ENCODE results near the gene MTMR10.

MTMR10 gene

DNA sequence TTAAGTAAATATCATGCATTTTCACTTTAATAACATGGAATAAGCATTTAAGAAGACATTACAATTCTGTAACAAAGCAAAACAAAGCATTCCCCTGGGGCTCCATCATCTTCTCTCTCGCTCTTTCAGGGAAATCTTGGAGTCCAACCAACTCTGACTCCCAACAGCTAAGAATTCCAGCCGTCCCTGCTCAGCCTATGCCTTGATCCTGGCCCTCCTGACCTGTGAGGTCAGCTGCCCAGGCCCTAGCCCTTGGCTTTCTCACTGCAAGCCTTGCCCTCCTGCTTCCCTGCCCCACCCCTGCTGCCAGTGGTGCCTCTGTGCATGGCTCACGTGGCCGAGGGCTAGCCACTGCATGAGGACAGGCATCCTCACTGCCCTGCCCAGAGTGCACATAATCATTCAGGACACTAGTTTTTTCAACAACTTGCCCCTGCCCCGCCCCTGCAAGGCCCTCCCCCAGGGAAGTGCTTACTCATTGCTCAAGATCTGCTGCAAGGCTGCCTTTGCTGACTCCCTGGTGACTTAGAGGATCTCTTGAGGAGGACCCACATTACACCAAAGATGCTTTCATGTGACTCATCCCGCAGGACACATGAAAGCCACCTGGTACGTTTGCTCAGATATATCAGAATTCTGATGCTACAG, 37.6 kb downstream of the MTMR10 start:
- DNase-seq, result no peak

DNA sequence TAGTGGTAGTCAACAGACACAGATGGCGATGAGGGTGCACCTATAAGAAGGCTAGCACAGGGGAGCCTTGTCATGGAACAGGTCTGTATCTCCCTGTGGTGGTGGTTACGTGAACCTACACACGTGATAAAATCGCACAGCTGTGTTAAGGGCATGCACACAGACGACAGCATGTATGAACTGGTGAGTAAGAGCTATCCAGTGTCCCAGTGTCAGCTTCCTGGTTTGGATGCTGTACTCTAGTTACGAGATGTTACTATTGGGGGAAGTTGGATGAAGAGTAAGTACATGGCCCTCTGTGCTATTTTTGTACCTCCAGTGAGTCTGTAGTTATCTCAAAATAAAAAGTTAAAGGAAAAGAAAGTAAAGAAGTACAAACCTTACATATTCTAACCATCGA, 38.2 kb downstream of the MTMR10 start:
- no peak for DNase-seq

DNA sequence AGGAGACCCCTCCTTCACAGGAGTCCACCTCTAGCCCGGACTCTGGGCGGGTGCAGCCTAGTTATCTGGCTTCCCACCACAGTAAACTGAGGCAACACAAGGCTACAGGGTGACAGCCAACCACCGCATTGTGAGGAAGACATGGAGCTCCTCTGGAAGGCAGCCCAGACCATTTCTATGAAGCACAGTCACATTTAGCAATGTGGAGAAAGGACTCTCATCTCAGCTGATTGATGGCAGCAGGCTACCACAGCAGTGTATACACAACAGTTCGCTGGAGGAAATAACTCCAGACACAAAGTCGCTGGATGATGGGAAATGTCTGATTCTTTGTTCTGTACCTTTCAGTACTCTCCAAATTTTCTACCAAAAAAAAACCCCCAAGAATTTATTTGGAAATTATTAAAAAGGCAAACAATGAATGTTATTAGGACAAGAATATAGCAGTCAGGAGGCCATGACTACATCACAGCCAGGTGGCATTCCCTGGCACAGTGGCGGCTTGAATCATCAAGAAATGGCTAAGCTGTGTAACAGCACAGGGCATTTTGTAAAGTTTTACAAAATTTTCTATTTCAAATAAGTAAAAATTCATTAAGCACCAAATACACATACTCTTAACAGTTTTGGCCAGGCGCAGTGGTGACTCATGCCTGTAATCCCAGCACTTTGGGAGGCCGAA, 47.6 kb downstream of the MTMR10 start:
- no peak for DNase-seq

DNA sequence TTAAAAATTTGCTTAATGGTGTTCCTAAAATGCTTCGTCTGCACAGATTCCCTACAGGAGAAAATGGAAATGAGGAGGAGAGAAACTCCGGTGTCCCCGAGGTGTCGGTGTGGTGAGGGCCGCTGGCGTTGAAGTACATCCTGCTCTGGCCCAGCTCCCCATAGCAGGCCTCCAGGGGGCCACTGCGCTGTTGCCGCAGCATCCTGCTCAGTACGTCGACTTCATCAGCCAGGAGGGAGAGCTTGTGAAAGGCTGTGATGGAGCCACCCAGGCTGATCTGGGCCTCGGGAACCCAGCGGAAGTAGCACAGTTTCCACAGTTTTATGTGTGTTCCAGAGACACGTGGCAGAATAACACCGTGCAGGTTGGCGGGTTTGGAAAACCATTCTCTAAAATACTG, 49.9 kb downstream of the MTMR10 start:
- no peak for DNase-seq

DNA sequence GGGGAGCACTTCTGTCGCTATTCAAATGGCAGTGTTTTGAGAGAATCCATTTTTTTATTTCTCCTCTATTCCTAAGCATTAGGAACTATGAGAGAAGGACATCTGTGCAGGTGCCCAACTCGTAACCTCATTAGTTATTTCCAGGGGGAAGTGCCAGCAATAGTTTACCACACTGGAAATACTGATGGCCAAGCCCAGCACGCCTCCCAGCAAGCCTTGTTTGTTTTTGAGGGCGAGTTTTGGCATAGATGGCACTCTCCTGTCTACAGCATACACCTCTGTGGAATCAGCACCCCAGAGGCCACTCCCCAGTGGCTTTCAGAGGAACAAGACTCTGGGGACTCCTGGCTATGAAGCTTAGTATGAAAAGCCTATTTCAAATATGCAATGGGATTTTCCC, 51.1 kb downstream of the MTMR10 start:
- DNase-seq, result no peak

DNA sequence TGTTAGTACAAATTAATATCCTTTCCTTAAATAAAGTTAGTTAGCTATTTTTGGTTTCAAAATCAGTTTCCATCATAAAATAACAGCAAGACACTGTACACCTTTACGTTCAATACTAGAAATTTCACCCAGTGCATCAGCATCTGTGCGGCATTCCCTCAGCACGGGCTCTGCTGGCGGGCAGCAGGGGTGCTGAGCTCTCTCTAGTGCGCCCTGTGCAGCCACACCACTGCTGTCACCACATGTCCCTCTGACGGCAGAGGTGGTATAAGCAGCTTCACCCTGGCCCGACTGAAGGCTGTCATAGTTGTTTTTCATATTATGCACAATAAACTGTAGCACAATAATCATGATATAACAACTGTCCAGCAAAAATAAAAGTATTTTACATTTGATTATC, 52.3 kb downstream of the MTMR10 start:
- no peak for DNase-seq

DNA sequence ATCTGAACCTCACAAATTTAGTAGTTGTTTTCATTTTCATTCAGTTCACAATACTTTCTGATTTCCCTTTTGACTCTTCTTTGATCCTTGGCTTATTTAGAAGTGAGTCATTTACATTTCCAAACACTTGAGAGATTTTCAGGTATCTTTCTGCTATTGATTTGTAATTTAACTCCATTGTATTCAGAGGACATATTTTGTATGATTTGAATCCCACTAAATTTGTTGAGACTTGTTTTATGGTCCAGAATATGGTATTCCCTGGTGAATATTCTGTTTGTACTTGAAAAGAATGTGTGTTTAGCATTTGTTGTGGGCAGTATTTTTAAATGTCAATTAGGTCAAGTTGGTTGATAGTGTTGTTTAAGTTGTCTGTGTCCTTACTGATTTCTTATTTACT, 58.1 kb downstream of the MTMR10 start:
- no peak for DNase-seq

DNA sequence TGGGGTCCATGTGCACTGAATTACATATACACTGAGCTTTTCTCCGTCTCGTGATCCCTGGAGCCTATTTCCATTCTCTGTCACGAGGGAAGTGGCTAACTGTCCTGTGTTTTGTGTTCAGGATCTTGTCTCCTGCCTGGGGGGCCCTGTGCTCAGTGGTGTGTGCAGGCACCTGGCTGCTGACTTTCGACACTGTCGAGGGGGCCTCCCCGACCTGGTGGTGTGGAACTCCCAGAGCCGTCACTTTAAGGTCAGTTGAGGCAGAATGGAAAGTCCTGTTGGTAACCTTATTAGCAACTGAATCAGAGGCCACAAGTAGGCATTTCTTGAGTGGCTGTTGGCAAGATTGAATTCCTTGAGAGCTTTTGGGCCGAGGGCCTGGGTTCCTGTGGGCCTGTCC, 61.0 kb downstream of the MTMR10 start:
- no peak for DNase-seq

DNA sequence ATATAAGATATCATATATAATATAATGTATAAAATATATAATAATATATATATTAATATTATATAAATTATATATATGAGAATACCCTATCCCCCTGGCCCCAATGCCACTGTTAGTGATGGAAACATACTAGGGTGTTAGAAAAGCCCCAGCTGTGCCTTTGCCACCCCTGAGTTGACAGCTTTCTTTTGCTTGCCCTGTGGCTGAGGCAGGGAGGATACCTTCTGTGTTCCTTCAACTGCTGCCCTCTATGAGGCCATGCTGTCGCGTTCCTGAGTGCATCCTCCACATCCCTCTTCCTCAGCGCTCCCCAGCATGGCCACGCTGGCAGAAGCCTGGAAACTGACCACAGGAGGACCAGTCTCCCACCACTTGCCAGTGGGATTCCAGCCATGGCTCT, 61.4 kb downstream of the MTMR10 start:
- DNase-seq, result no peak

DNA sequence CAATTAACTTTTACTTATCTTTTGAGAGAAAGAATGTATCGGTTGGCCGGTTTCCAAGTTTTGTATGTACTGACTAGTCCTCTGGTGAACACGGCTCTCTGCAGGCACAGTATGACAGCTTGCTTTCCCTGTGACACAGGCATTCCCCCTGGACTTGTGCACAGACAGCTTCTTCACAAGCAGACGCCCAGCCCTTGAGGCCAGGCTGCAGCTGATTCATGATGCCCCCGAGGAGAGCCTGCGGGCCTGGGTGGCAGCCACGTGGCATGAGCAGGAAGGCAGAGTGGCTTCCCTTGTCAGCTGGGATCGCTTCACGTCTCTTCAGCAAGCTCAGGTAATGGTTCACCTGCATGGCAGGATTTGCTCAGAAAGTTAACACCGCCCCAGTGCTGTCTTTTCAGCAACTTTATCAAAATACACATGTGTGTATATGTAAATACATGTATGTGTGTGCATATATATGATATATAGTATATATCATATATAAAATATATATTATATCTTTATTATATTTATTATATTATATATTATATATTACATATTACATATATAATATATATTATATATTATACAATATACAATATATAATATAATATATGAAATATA, 62.3 kb downstream of the MTMR10 start:
- no peak for DNase-seq

DNA sequence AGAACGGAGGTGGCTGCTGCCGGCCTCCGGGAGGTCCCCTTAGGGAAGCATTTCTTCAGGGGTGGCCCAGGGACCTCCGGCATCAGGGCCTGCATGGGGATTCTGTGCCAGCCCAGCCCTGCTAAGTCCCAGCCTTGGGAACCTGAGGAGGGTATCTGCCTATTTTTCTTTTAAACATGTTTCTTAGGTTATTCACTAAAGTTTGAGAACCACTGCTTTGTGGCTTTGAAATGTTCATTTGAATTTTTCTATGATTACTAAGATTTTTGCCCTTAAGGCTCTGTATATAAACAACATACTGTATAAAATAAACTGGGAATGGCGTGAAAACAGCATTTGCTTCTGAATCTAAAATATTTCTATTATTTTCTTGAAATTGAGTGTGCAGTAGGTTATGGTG, 63.4 kb downstream of the MTMR10 start:
- DNase-seq, result no peak

DNA sequence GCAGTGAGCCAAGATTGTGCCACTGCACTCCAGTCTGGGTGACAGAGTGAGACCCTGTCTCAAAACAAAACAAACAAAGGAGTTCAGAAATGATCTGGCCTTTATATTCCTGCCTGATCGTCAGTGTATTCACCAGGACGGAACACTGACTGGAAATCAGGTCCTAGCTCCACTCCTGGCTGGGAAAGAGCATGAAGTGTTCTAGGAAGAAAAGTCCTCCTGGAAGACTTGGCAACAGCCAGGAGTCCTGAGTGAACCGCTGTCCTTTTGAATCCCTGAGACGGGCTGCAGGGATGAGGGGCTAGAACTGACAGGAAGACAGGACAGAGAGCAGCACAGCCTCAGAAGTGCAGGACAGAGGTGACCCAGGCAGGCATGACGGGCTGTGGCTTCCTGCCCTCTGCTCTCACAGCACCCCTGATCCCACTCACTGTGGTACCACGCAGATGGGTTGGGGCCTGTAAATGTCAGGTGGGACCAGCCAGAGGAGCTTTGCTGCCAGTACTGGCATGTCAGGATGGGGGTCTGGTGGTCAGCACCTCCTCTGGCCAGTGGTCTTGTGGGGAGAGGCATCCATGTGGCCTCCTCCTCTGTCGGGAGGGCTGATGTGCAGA, 64.2 kb downstream of the MTMR10 start:
- no peak for DNase-seq

DNA sequence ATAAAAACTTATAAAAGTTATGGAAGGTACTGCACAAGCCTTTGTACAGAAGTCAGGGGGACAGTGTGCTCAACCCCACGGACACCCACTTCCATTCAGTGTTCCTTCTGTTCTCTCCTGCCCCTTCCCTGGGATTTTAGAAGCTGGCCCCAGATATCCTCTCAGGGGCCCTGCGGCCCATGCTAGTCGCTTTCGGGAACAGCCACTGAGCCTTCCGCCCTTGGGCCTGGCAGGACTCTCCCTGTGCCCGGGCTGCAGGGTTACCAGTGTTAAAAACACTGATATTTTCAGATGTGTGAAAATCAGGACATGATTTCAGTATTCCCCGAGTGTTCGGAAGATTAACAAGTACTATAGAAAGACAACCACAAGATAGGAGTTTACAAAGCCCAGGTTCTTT, 65.3 kb downstream of the MTMR10 start:
- DNase-seq, result no peak

DNA sequence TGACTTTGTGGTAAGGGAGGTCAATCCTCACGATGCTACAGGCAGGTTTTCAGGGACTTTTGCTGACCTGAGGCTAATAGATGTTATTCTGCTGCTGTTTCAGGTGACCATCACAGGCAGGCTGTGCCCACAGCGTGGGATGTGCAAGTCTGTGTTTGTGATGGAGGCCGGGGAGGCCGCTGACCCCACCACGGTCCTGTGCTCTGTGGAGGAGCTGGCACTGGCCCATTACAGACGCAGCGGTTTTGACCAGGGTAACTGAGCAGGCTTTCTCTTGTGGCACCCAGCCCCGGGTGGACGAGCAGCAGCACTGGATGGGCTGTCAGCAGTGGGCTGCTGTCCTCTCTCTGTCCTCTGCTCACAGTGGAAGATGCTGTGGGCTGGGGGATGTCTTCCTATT, 65.7 kb downstream of the MTMR10 start:
- no peak for DNase-seq

DNA sequence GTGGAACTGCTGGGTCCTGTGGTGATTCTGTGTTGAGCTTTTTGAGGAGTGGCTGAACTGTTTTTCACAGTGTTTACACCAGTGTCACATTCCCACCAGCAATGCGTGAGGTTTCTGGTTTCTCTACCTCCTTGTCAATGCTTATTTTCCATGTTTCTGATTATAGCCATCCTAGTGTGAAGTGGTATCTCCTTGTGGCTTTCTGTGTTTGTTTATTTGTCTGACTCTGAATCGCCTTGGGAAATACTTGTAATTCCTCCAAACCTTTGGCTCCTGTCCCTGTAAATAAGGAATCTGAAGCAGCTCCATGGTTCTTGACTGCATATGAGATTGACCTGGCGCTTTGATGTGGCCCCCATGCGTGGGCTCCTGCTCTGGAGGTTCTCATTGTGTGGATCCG, 67.1 kb downstream of the MTMR10 start:
- DNase-seq, result no peak

DNA sequence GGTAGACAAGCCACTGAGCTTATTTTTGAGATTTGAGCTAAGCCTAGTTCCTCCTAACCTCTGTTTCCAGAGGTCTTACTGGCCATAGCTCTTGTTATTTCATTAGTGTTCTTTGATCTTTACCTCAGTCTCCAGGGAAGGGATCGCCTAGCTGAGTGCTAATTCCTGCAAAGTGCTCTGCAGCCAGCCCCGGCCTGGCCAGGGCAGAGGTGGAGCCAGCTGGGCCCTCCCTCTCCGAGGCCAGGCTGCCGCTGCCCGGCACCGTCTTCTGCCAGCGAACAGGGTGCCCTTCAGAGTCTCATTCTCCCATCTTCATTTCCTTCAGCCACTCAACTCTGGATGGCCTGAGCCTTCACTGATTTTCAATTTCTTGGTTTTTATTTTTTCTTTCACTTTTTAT, 68.0 kb downstream of the MTMR10 start:
- DNase-seq, result no peak

DNA sequence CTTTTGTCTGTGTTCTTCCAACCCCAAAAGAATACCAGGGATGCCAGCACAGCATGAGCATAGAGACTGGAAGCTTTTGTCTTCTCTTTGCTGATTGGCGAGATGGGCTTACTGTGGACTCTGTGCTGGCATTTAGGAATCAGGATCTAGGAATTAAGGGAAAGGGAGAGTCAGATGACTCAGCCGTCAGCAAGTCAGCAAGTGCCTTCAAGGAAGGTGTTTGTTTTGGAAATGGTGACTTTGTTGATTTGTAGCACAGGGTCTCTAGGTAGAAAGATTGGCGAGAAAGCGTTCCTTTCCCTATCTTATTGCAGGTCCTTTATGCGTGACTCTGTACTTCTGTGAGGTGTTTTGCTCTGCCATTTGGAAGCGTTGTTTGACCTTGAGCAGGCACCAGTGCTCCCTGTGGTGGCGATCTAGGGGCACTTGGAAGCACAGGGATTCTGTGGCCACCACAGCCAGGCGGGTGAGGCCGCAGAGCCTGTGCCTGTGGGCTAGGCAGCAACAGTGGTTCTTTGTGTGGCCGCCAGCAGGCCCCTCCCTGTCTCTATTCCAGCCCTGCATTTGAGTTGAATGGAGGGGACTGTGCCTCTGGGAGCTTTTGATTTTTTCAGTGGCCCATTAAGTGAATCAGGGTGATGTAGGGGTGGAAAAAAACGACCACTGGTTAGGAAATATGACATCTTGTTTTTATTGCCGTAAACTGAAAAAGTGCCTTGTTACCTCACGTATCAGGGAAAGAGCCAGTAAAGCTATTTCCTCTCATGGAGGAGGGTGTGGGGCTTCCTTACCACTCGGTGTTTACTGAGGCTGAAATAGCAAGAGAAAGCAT, 68.7 kb downstream of the MTMR10 start:
- no peak for DNase-seq

DNA sequence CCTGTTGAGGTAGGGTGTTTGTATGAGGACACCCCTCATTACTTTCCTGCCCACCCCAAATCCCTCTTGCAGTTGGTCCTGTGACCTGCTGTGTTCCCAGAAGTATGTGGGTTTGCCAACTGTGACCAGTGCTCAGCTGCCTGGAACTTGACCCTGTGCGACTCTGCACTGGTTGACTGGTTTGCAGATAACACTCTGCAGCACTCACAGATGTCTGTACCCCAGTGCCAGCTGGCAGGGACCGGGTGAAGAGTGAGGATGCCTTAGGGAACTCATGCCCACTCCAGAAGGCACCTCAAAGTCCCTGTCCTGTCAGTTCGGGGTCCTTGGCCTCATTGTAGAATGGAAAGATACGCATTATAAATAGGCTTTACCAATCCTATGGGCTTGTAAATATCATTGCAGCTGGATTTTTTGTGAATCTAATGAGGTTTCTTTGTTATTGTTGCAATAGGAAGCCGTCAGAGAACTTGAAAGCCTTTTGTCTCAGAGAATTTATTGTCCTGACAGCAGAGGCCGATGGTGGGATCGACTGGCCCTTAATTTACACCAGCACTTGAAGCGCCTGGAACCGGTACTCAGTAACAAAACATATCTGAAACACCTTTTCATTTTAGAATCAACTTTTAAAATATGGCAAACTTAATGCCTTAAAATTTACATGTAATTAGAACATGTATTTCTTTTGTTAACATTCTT, 69.5 kb downstream of the MTMR10 start:
- no peak for DNase-seq

DNA sequence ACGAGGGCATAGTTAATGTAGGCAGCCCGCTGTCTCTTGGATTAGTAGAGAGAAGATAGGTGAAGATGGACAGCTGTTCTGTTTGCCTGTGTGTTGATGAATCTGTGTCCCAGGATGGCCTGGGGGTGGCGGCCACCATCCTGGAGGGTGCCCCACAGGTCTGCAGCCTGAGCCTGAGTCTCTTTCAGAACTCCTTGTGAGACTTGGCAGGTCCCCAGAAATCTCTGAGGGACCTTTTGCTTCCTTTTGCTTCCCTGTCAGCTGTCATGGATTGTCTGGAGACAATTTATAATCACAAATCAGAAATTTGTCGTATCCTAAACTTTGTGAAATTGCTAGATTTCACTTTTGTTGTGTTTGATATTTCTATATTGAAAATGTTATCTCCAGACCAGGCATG, 70.3 kb downstream of the MTMR10 start:
- no peak for DNase-seq

DNA sequence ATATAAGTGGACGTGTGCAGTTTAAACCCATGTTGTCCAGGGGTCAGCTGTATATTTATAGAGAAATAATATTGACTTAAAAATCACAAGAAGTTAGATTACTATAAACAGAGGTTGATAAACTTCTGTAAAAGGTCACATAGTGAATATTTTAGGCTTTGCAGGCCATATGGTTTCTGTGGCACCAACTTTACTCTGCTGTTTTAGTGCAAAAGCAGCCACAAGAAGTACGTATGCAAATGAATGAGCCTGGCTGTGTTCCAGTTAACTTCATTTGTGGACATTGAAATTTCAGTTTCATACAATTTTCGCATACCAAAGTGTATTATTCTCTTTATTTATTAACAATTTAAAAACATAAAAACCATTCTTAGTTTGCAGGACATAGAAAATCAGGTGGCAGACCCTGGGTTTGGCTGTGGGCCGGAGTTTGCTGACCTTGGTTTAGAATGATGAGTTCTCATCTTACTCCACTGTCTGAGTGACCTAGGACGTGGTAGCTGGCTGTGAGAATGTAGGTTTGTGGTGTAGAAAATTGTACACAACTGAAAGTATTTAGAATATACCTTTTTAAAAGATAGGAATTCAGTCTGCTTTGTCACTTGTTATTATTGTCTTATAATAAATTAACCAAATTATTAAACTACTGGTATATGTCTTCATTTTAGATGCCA, 71.4 kb downstream of the MTMR10 start:
- no peak for DNase-seq

DNA sequence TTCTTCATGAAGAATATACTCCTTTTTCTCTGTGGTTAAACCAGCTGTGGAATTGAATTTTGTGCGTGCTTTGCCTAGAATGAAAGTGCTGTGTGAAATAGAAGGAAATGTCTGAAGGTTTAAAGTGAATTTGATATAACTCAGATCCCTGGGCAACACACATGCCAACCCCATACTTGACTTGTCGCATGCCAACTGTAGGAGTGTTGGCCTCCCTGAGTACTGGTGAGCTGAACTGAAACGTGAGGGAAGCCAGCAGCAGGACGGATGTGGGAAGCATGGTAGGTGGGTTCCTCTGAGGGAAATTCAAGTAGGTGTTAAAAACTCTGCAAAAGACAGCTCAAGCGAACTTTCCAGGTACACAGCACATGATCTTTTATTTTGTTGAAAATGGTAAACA, 73.1 kb downstream of the MTMR10 start:
- DNase-seq, result no peak

DNA sequence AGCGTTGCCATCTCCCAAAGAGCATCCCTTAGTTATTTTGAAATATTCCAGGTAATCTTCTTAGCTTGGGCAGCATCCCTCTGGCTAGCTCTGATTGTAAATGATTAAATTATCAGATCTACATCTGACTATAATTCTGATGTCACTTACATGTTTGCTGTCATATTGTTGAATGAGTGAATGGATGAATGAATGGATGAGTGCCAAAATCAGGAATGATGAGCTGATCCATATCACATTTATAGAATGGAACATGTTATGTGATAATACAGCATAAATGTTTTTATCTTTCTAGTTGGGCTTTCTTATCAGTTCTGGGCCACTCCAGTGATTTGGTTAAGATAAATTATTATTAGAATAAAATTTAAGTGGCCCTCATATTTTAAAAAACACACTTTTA, 73.8 kb downstream of the MTMR10 start:
- no peak for DNase-seq
